Activated gamma-delta T cell treated with anti-CD3 and anti-CD28 coated beads, Interleukin-2, amount 50 U/mL, for 16 hours (primary cell): Measurements from ENCODE around the gene ESYT1.
A peak's percentile ranks its signal among the peaks of the same experiment; 100 is the strongest.

Source experiments
- DNase-seq: peaks from one replicate; pipeline ENCODE4 v3.0.0-alpha.2; 2020; ENCODE audit warnings: low read depth

Gene ESYT1

GRCh38 chr12:56127888-56128669 is at the start of gene ESYT1:
Gene ESYT1 (plus strand): TSS chr12:56128267. CDS start chr12:56128320, 53 bp downstream.
- DNase-seq: peak; percentile 96

DNA sequence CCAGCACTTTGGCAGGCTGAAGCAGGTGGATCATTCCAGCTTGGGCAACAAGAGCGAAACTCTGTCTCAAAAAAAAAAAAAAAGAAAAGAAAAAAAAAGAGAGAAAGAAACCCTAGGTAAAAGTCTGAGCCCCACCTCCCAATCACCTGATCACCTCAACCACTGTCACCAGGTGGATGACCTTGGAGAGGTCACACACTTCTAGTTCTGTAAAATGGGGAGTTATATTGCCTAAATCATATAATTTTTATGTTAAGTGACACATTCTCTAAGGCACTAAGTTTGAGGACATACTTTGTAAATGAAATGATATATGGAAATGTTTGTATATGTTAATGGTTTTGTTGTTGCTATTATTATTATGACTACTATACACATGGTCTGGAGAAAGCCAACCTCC is 49.6 kb upstream of the ESYT1 start:
- DNase-seq: no peak

DNA sequence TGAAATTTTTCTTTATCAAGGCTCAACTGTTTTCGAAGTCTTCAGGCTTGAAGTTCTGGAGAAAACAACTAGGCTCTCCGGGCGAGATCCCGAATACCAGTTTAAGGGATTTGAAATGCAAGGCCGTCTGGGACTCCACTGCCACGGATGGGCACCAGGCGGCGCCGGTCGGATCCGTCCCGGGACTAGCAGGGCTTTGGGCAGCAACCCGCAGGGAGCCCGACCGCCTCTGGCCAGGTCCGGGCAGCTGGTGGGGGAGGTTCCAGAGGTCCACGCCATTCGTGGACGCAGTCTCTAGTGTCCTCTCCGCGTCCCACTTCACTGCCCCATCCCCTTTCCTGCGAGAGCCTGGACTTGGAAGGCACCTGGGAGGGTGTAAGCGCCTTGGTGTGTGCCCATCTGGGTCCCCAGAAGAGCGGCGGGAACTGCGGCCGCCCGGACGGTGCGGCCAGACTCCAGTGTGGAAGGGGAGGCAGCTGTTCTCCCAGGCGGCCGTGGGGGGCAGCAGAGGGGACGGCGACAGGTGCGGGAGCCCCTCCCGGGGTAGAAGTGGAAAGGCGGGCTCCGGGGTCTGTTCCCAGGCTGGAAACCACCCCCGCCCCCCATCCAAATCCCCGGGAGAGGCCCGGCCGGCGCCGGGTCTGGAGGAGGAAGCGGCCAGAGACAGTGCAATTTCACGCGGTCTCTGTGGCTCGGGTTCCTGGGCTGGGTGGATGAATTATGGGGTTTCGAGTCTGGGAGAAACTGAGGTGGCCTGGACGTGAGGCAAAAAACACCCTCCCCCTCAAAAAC is 48.9 kb upstream of the ESYT1 start:
- DNase-seq: peak; percentile 25

DNA sequence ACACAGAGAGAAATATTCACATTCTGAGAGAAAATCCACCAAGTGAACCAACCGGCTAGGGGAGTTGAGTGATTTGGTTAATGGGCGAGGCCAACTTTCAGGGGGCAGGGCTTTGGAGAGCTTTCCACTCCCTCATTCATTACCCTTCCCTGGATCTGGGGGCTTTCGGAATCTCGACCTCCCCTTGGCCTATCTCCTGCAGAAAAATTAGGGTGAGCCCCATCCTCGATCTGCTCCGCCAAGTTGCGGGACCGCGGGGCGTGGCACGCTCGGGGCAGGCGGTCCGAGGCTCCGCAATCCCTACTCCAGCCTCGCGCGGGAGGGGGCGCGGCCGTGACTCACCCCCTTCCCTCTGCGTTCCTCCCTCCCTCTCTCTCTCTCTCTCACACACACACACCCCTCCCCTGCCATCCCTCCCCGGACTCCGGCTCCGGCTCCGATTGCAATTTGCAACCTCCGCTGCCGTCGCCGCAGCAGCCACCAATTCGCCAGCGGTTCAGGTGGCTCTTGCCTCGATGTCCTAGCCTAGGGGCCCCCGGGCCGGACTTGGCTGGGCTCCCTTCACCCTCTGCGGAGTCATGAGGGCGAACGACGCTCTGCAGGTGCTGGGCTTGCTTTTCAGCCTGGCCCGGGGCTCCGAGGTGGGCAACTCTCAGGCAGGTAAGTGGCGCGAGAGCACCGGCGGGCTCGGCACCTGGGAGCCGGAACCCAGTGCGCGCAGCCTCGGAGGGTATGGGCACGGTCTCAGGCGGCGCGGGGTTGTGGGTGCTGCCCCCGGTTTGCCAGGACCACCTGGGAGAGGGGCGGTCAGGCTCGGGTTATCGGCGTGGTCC is 48.1 kb upstream of the ESYT1 start, which contains the start of gene ERBB3:
ERBB3 (plus strand) TSS at position 443 of the 833 bp plus-strand sequence; CDS start at position 579, 136 bp downstream.
- peak; percentile 50 for DNase-seq

GRCh38 chr12:56080556-56081138 is 47.4 kb upstream of the ESYT1 start:
- no peak for DNase-seq

DNA sequence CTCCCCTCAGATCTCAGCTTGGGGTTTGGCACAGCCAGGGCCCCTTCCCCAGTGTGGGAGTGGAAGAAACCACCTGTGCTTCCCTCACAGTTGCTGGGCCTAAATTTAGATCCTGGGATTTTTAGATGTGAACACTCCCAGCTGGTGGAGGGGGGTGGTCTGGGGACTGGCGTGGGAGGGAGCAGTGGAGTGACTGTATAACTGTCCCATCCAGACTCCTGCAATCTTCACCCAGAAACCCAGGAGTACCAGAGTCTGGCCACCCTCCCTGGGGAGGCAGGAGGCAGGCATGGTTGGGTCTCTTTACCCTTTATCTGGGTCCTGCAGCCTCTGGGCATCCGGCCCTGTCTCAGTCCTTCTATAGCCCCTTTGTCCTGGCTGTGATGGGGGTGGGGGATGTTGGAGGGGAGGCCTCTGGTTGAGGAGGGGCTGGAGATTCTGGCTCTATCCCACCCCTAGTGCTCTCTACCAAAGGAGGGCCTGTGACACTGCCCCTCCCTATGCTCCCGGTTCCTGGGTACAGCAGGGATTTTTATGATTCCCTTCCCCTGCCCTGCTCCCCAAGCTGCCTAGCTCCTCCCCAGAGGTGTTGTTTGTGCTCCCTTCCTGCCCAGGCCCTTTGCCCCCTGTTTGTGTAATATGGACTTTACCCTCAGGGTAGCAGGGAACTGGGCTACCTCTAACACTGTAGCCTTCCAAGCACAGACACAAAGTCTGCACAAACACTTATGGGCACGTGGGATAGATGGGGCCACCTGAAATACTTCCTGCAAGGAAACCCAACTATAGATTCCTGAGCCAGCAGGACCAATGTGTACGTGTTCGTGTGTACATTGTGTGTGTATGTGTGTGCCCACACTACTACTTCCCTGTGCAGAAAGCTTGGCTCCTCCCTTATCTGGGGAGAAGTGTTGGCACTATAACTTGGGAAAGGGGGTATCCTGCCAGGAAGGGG is 46.4 kb upstream of the ESYT1 start:
- no peak for DNase-seq

DNA sequence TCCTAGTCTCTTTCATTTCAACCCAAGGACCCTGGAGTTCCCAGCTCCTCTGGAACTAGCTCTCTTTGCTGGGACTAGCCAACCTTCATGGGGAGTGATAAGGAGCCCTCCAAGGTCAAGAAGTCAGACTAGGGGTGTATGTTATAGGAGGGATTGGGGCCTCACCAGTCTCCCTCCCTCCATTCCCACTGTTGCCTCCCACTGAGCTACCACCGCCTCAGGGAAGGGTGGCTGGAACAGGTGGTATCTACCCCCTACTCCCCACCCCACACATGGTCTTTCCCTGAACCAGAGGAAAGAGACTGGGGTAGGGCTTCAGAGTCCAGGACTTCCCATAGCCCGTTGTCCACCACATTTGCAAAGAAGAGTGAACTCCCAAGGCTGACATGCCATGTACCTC is 45.7 kb upstream of the ESYT1 start:
- no peak for DNase-seq

DNA sequence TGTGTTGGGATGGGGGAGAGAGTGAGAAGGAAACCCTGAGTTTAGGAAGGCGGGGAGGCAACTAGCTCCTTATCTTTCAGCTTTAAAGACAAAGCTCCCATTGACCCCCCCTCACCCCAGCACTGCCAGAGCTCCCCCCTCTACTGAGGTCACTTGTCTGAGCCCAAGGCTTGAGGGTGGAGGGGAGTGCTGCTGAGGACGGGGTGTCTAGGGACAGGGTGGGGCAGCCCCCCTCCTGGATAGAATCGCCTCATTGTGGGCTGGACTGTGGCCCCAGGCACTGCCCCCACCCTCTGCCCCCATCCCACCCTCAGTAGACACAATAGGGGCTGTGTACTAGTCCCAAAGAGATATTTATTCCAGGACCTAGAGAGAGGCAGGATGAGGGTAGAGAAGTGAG is 45.1 kb upstream of the ESYT1 start:
- no peak for DNase-seq

GRCh38 chr12:56084958-56085543 is 43.0 kb upstream of the ESYT1 start:
- no peak for DNase-seq

DNA sequence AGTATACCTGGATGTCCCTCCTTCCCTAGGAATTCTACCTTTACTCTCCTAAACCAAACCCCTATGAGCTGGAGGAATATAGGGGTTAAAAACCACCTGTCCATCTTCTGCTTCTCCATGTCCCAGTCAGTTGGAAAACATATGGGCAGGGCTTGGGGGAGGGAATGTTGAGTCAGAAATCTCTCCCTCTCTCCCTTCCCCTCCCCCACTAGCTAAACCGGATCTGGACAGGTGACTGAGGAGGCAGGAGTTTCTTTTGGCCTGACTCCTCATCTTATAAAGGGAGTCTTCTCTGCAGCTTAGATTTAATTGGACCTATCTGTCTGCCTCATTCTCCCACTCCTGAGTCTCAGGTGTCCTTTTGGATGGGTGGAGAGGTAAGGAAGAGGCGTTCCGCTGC is 42.0 kb upstream of the ESYT1 start:
- DNase-seq: no peak

GRCh38 chr12:56086608-56087007 is 41.5 kb upstream of the ESYT1 start:
- no peak for DNase-seq

- DNase-seq: no peak
Measured at GRCh38 chr12:56087220-56087619, 40.8 kb upstream of the ESYT1 start.

- no peak for DNase-seq
Measured at GRCh38 chr12:56097738-56098137, 30.3 kb upstream of the ESYT1 start.

DNA sequence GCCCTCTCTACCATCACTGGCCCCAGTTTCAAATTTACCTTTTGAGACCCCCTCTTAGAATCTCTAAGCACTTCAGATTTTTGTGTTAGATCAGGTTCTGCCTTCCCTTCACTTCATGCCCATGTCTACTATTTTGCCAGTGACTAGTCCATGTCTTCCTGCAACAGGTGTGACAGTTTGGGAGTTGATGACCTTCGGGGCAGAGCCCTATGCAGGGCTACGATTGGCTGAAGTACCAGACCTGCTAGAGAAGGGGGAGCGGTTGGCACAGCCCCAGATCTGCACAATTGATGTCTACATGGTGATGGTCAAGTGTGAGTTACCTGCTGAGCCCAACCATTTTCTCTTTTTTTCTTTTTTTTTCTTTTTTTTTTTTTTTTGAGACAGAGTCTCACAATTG is 29.5 kb upstream of the ESYT1 start:
- DNase-seq: no peak

DNA sequence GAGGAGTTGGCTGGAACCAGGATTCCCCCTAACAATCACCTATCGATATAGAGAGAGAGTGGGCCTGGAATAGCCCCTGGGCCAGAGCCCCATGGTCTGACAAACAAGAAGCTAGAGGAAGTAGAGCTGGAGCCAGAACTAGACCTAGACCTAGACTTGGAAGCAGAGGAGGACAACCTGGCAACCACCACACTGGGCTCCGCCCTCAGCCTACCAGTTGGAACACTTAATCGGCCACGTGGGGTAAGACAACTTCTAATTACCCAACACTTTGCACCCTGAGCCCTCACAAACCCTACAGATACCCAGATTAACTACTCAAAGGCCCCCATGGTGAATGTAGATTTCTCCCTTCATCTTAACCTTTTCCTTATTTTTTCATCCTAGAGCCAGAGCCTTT is 28.3 kb upstream of the ESYT1 start:
- no peak for DNase-seq

- no peak for DNase-seq
Measured at GRCh38 chr12:56101045-56101444, 27.0 kb upstream of the ESYT1 start.

DNA sequence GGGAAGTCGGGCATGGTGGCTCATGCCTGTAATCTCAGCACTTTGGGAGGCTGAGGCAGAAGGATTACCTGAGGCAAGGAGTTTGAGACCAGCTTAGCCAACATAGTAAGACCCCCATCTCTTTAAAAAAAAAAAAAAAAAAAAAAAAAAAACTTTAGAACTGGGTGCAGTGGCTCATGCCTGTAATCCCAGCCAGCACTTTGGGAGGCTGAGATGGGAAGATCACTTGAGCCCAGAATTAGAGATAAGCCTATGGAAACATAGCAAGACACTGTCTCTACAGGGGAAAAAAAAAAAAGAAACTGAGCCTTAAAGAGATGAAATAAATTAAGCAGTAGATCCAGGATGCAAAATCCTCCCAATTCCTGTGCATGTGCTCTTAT is 25.4 kb upstream of the ESYT1 start:
- DNase-seq: no peak

- DNase-seq: no peak
Measured at GRCh38 chr12:56103066-56103711, 24.9 kb upstream of the ESYT1 start.

DNA sequence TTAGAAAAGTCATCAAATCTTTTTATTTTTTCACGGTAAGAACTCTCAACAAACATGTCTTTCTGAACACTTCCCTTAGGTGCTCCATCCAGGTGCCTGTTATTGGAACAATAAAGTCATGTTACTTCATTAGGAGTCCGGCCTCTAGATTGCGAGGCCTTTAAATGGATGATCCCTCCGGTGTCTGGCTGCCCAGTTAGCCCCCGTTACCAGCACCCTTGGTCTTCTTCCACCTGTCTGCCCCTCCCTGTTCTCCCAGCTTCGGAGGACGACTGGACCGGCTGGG is 24.3 kb upstream of the ESYT1 start:
- no peak for DNase-seq

- peak; percentile 95 for DNase-seq
Measured at GRCh38 chr12:56104109-56104814, 23.8 kb upstream of the ESYT1 start, which contains the start of gene PA2G4. Gene PA2G4 (plus strand): TSS chr12:56104559. CDS start chr12:56104738, 179 bp downstream.
